K562 (cell line): ENCODE measurements around the gene PPDPF. TPM values are rescaled to one million over a fixed set of nuclear protein-coding genes. Genes with fewer than 3 reads are reported as not detected.
A peak's percentile ranks its signal among the peaks of the same experiment; 100 is the strongest.

Source experiments
- ATAC-seq: fragments of 200-7000 bp; cut with Tn5 transposase; 3 replicates; pipeline ENCODE4 v1.9.1; 2020; ENCODE audit warnings: moderate library complexity
- BruUV-seq: library from RNA; stranded (reverse); fragments of 400-500 nt; replicated peaks from 2 replicates; lab custom pipeline; 2021; lab: Mats Ljungman, UMichigan
- CTCF ChIA-PET: fragments of 300-600 bp; formaldehyde crosslinking; extraction: SDS; loops from one replicate; lab custom pipeline; 2021; ENCODE audit warnings: low intra/inter-chr PET ratio; lab: Yijun Ruan, JAX
- POLR2A ChIA-PET: fragments of 300-600, 350-650 bp; sonication (Branson Sonifier 250); formaldehyde crosslinking; extraction: SDS; loops from one replicate; lab custom pipeline; 2021; ENCODE audit warnings: antibody characterized with exemption, inconsistent platforms; lab: Yijun Ruan, JAX
- DNase-seq, 4 experiments: peaks; one replicate each; pipeline versions ENCODE4 v3.0.0 to v3.0.0-alpha.2; 2011 to 2018; ENCODE audit warnings: low spot score in 3 of 4, mixed read lengths in 3 of 4; ENCODE audit errors: extremely low read depth in 1 of 4
- FAIRE-seq: peaks from 2 replicates; lab custom pipeline; 2011; peaks lifted over from hg19 to GRCh38; lab: Jason Lieb, UNC
- H2AFZ ChIP-seq: 2 replicates; pipeline ENCODE4 v1.6.0; 2011; ENCODE audit warnings: low read depth, low read length, control low read depth, inconsistent platforms
- H3K27ac ChIP-seq: fragments of 200-600 bp; 3 replicates; pipeline ENCODE4 v1.8.0; 2011; ENCODE audit warnings: low read depth, mild to moderate bottlenecking, control low read depth, inconsistent platforms, low read length, moderate library complexity, mixed read lengths; ENCODE audit errors: extremely low read depth
- H3K27me3 ChIP-seq, 2 experiments: fragments of 300-600 bp in 1 of 2; 2 replicates in 1 of 2; 3 replicates in 1 of 2; pipeline versions ENCODE4 v1.6.0 to v1.8.0; 2011; ENCODE audit warnings: inconsistent platforms in 2 of 2, low read length in 2 of 2, mild to moderate bottlenecking in 1 of 2, mixed read lengths in 1 of 2, moderate library complexity in 1 of 2; ENCODE audit not compliant: control insufficient read depth in 2 of 2, insufficient read depth in 2 of 2
- H3K36me3 ChIP-seq: fragments of 300-600 bp; 3 replicates; pipeline ENCODE4 v1.8.0; 2011; ENCODE audit warnings: mild to moderate bottlenecking, low read length, inconsistent platforms; ENCODE audit not compliant: control insufficient read depth, insufficient read depth
- H3K4me1 ChIP-seq, 2 experiments: fragments of 200-600 bp in 1 of 2; replicated peaks in 1 of 2; 2 replicates in 1 of 2; 3 replicates in 1 of 2; pipeline versions ENCODE4 v1.5.1 to v1.8.0; 2011; ENCODE audit warnings: inconsistent platforms in 2 of 2, low read length in 2 of 2, mild to moderate bottlenecking in 1 of 2, mixed read lengths in 1 of 2, moderate library complexity in 1 of 2; ENCODE audit not compliant: control insufficient read depth in 2 of 2, insufficient read depth in 2 of 2
- H3K4me2 ChIP-seq: 2 replicates; pipeline ENCODE4 v1.6.1; 2011; ENCODE audit warnings: low read length, control low read depth, inconsistent platforms, mixed read lengths; ENCODE audit not compliant: insufficient read depth
- H3K4me3 ChIP-seq: fragments of 200-600 bp; sonication (generic), shearing (Covaris generic); 2 replicates; pipeline ENCODE4 v1.5.1; 2016; ENCODE audit warnings: control low read depth, inconsistent platforms
- H3K79me2 ChIP-seq: fragments of 200-600 bp; 3 replicates; pipeline ENCODE4 v1.8.0; 2011; ENCODE audit warnings: low read length, inconsistent platforms; ENCODE audit not compliant: control insufficient read depth, insufficient read depth
- H3K9ac ChIP-seq, 2 experiments: 2 replicates each; pipeline versions ENCODE4 v1.6.0 to v1.6.1; 2011; ENCODE audit warnings: low read depth in 2 of 2, low read length in 2 of 2, control low read depth in 1 of 2, inconsistent platforms in 1 of 2, mild to moderate bottlenecking in 1 of 2, mixed read lengths in 1 of 2; ENCODE audit not compliant: insufficient read depth in 1 of 2
- H3K9me1 ChIP-seq: one replicate; pipeline ENCODE4 v1.6.0; 2011; ENCODE audit warnings: inconsistent platforms, mild to moderate bottlenecking, low read length, moderate library complexity; ENCODE audit not compliant: control insufficient read depth, insufficient read depth
- H3K9me3 ChIP-seq: replicated peaks from 2 replicates; pipeline ENCODE4 v1.5.1; 2011; ENCODE audit warnings: low read depth, low read length, inconsistent platforms; ENCODE audit not compliant: control insufficient read depth, insufficient read depth
- H4K20me1 ChIP-seq: replicated peaks from 2 replicates; pipeline ENCODE4 v1.6.1; 2011; ENCODE audit warnings: low read length, inconsistent platforms, mixed read lengths; ENCODE audit not compliant: control insufficient read depth, insufficient read depth
- ARNT ChIP-seq, 2 experiments: fragments of 450-650 bp; IDR thresholded peaks; 2 replicates each; pipeline ENCODE4 v1.6.1; 2016; ENCODE audit warnings: mild to moderate bottlenecking in 1 of 2
- CHD2 ChIP-seq: IDR thresholded peaks from 2 replicates; pipeline ENCODE4 v1.6.1; 2011; ENCODE audit warnings: low read depth, low read length
- REST ChIP-seq, 2 experiments: fragments of 450-650 bp; formaldehyde crosslinking in 1 of 2; IDR thresholded peaks; 2 replicates each; pipeline versions ENCODE4 v1.4.0 to v1.6.1; 2014 to 2020; ENCODE audit warnings: mild to moderate bottlenecking in 2 of 2, borderline replicate concordance in 1 of 2, low read depth in 1 of 2
- TCF7 ChIP-seq: sonication (generic); IDR thresholded peaks from 2 replicates; pipeline ENCODE4 v1.6.1; 2016; ENCODE audit warnings: antibody characterized with exemption, borderline replicate concordance
- TCFL5 ChIP-seq: fragments of 250-450 bp; sonication (Bioruptor Pico); conservative IDR thresholded peaks from 2 replicates; pipeline ENCODE4 v1.6.1; 2021; ENCODE audit warnings: mild to moderate bottlenecking, moderate library complexity, matching md5 sums
- ZNF277 ChIP-seq: fragments of 250-450 bp; sonication (Bioruptor Pico); IDR thresholded peaks from 2 replicates; pipeline ENCODE4 v1.8.0; 2022; ENCODE audit warnings: inconsistent platforms, mild to moderate bottlenecking, moderate library complexity, borderline replicate concordance
- ZNF518B ChIP-seq: fragments of 250-450 bp; sonication (Bioruptor Pico); IDR thresholded peaks from 2 replicates; pipeline ENCODE4 v1.5.0; 2021; ENCODE audit warnings: mild to moderate bottlenecking, moderate library complexity
- WGBS: fragments of 100-300 bp; shearing (Covaris generic); methylation state at CpG from one replicate; pipeline ENCODE4 v1.1.6; 2016; ENCODE audit warnings: low coverage, mixed read lengths; ENCODE audit not compliant: insufficient coverage; ENCODE audit errors: missing lambda C conversion rate; 5-methylcytosine and 5-hydroxymethylcytosine counted together
- in situ Hi-C: fragments of 300-500 bp; cut with MboI; formaldehyde crosslinking; loops from 4 replicates; pipeline ENCODE4 v1.15.0; 2018; ENCODE audit warnings: inconsistent platforms, mixed read lengths
- intact Hi-C: fragments of 100-400 bp; cut with micrococcal nuclease; formaldehyde crosslinking; loops from 2 replicates; pipeline ENCODE4 v1.14.2; 2022
- polyA plus RNA-seq, 8 experiments: library from polyadenylated mRNA; depleted of rRNA in 4 of 8; stranded (reverse) in 5 of 8; unstranded in 3 of 8; fragments of >200 nt; fragmentation: Nextera tagmentation in 2 of 8; fragmentation: Illumina TruSeq in 1 of 8; extraction: Ambion mirVana in 2 of 8; extraction: Trizol in 1 of 8; gene quantifications; 2 replicates each; pipeline versions ENCODE4 v1.2.1 to v1.2.3, GENCODE V29; 2011 to 2014; ENCODE audit warnings: inconsistent platforms in 1 of 8, missing spikeins in 1 of 8
- total RNA-seq, 7 experiments: library from RNA; depleted of rRNA in 6 of 7; stranded (reverse); fragments of >200 nt in 6 of 7; fragmentation: Illumina TruSeq in 2 of 7; extraction: Trizol in 2 of 7; gene quantifications; 2 replicates each; pipeline versions ENCODE4 v1.2.1 to v1.2.3, GENCODE V29; 2011 to 2021; ENCODE audit warnings: low replicate concordance in 1 of 7

PPDPF gene
- total and polyA plus RNA-seq, 9 of the 15 experiments (the other 6 are each of a cell fraction or from before 2014, with no cell fraction given): 0.77 to 233 (median 10.5) TPM

DNA sequence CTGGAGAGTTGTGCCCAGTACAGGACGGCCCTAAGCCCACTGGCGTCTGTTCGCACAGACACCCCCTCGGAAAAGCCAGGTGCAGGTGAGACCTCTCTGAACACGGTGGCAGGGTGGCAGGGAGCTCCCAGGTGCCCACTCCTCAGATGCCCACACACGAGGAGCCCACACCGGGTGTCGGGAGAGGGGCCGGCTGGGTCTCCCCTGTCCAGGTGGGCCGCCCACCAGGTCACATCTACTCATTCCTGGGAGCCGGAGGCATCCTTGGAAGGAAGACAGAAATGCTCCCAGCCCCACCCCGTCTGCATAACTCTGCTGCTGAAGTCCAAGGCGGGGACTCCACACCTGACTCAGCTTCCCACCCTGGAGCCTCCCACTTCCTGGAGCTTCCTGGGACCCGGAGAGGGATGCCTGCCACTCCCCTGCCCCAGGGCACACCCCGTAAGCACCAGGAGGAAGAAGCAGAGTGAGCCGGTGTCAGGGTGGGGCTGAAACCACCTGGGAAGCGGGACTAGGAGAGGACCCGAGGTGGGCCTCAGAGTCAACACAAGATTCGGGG lies 24.5 kb downstream of the PPDPF start (continued):
- TF ChIP-seq ZNF277: no peak

GRCh38 chr20:63545814-63546213 lies 25.2 kb downstream of the PPDPF start:
- Histone ChIP-seq H3K27ac (no peak overlapping the region), H3K79me2 (no peaks in the 10 kb centered on the region), H3K4me1 (peaks cover 0 to 80% of the 10 kb centered on the region in 2 experiments; a peak in 3 of 5 replicates), H3K36me3 (no peaks in the 10 kb centered on the region), H3K4me3 (no peak overlapping the region), H3K27me3 (peaks cover 0 to 42% of the 10 kb centered on the region in 2 experiments; a peak in 4 of 5 replicates), H2AFZ (no peak overlapping the region), H3K9me3 (no peaks in the 10 kb centered on the region), H4K20me1 (no peaks in the 10 kb centered on the region), H3K9me1 (no peaks in the 10 kb centered on the region), H3K9ac (0 out of 4 replicates have a peak overlapping the region, but pooled peaks of 1 of the 2 experiments have one; percentile 16), H3K4me2 (no peak overlapping the region)
- WGBS: 9% methylated on average over 6 of the region's 6 CpGs
- no TSS peak for BruUV-seq
- FAIRE-seq (no peak), ATAC-seq (no peak), DNase-seq (no peak)
- CTCF ChIA-PET: no interaction called here
- in situ Hi-C loops: no loop called here
- intact Hi-C loops: no loop called here
- POLR2A ChIA-PET: interaction anchor here (0.9 to 1.4 kb wide), 3 partner anchors 9 to 123 kb away, joined by 3 read pairs; no protein-coding TSS in a partner anchor
- TF ChIP-seq TCF7 (no peak), TCFL5 (CRISPR knock-in tag) (no peak), REST (IDR thresholded peaks at IDR 0.05; ENCODE audit: borderline replicate concordance) (no peak), REST (CRISPR knock-in tag; IDR thresholded peaks at IDR 0.05; ENCODE audit: low read depth) (no peak), ZNF518B (CRISPR knock-in tag) (no peak), CHD2 (no peak), ARNT (IDR thresholded peaks at IDR 0.05) (no peak)
